Stimulated activated CD4-positive, alpha-beta T cell treated with anti-CD3 and anti-CD28 coated beads, Interleukin-15, amount 100 ng/mL, for 48 hours (primary cell): ENCODE data around the gene ST3GAL2.

Experiments used
- DNase-seq, 2 donors: peaks; one replicate each; pipeline ENCODE4 v3.0.0-alpha.2; 2020; ENCODE audit warnings: low read depth in 2 of 2

ST3GAL2 gene, protein sequence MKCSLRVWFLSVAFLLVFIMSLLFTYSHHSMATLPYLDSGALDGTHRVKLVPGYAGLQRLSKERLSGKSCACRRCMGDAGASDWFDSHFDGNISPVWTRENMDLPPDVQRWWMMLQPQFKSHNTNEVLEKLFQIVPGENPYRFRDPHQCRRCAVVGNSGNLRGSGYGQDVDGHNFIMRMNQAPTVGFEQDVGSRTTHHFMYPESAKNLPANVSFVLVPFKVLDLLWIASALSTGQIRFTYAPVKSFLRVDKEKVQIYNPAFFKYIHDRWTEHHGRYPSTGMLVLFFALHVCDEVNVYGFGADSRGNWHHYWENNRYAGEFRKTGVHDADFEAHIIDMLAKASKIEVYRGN

GRCh38 chr16:70438969-70439862 is at the start of gene ST3GAL2:
Gene ST3GAL2, minus strand, starts transcription at chr16:70439100. Its CDS starts 40,570 bp downstream, at chr16:70398530.
- peak; percentile 87 to 92 for DNase-seq

GRCh38 chr16:70484867-70485266 is 46.0 kb upstream of the ST3GAL2 start:
- no peak for DNase-seq

DNA sequence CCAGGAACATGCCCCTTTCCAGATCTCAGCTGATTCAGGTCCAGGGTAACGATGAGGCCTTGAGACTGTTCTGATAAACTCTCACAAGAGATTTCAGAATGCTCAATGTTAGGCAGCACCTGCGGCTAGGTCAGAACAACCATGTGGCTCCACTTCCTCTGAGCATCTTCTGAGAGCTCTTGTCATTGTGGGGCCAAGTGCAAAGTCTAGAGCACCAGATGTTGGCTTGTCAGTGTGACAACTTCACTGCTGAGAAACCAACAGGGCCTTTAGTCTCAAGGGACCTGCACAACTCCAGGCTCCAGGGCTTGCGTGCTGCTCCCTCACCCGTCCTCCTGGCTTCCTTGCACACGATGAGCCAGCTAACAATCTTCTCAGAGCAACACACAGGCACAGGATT is 44.5 kb upstream of the ST3GAL2 start:
- DNase-seq: no peak

- DNase-seq: no peak
Observed at GRCh38 chr16:70482624-70483023, 43.7 kb upstream of the ST3GAL2 start.

GRCh38 chr16:70481929-70482536 is 43.1 kb upstream of the ST3GAL2 start:
- no peak for DNase-seq

GRCh38 chr16:70480127-70481105 is 41.5 kb upstream of the ST3GAL2 start:
- DNase-seq: no peak

- no peak for DNase-seq
Observed at GRCh38 chr16:70478912-70479341, 40.0 kb upstream of the ST3GAL2 start.

GRCh38 chr16:70478169-70478568 is 39.3 kb upstream of the ST3GAL2 start:
- no peak for DNase-seq

GRCh38 chr16:70476272-70477020 is 37.5 kb upstream of the ST3GAL2 start:
- peak; percentile 30 to 55 for DNase-seq

GRCh38 chr16:70475054-70475871 is 36.4 kb upstream of the ST3GAL2 start:
- DNase-seq: no peak

- no peak for DNase-seq
Observed at GRCh38 chr16:70474320-70475053, 35.6 kb upstream of the ST3GAL2 start.

DNA sequence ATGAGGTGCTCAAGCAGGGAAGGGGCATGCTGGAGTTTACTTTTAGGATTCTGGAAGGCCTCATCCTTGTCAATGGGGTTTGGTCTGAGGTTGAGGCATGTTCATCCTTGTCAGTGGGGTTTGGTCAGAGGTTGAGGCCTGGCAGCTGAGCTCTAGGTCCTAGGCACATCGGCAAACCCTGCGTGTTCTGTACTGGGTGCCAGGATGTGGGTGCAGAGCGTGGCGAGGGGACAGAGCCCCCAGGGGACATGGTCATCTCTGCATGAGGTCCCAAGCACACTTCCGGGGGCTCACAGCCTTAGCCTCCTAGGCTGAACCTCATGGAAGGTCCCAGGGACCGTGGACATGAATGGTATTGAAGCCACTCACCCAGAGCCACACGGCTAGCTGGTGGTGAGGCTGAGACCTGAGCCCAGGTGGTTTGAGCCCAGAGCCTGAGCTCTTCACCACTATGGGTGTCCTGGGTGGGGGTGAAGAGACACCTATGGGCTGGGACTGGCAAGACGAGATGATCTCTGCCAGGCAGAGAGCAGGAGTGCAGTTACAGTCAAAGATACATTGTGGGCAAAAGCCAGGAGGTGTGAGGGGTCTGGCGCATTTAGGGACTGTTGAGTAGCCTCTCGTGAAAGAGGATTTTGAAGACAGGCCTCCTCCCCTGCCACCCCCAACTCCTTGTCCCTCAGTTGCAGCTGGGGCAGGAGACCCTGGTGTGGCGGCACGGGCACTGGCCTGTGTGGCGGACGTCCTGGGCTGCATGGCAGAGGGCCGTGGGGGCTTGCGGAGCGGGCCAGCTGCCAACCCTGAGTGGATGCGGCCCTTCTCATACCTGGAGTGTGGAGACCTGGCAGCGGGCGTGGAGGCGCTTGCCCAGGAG is 34.8 kb upstream of the ST3GAL2 start:
- no peak for DNase-seq

- no peak for DNase-seq
Observed at GRCh38 chr16:70472786-70473433, 34.0 kb upstream of the ST3GAL2 start.

DNA sequence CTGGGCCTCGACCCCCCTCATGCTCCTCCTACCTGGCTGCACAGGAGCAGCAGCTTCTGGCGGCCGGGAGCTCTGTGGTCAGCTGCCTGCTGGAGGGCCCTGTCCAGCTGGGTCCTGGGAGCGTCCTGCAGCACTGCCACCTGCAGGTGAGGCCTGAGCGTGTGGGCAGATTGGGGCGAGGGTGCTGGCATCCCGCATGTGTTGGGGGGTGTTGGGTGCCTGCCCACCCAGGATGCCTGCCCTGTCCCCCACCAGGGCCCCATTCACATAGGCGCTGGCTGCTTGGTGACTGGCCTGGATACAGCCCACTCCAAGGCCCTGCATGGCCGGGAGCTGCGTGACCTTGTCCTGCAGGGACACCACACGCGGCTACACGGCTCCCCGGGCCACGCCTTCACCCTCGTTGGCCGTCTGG is 32.0 kb upstream of the ST3GAL2 start:
- no peak for DNase-seq

- DNase-seq: no peak
Observed at GRCh38 chr16:70470141-70470926, 31.4 kb upstream of the ST3GAL2 start.

DNA sequence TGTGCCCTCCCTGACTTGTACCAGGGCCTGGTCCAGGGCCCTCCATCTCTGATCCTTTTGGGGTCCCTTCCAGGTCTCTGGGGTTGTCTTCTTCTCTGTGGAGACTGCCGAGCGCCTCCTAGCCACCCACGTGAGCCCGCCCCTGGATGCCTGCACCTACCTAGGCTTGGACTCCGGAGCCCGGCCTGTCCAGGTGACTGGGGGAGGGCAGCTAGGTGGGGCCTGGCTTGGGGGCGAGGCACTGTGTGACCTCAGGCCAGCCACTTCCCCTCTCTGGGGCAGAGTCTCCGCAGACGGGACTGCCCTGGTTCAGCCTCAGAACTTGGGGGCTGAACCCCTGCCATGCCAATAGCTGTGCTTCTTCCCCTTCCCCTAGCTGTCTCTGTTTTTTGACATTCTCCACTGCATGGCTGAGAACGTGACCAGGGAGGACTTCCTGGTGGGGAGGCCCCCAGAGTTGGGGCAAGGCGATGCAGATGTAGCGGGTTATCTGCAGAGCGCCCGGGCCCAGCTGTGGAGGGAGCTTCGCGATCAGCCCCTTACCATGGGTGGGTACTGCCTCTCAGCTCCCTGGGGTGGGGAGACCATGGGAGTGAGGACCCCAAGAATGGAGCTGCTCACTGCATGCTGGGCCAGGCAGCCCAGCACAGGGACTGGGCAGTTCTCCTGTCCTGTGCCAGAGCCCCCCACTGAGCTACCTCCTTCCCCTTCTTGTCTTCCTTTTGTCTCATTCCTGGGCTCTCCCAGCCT is 30.1 kb upstream of the ST3GAL2 start:
- no peak for DNase-seq
